Measurements from ENCODE around the gene LUZP1.

- no peak for TF ChIP-seq POLR2AphosphoS5 (IDR thresholded peaks at IDR 0.05; ENCODE audit: low read depth, low read length)
- no peak for TF ChIP-seq POLR2A (IDR thresholded peaks at IDR 0.05; ENCODE audit: low read depth, low read length)
These were observed 20.6 kb downstream of the LUZP1 start for GRCh38 chr1:23148084-23148483.

Data from GM12892 (cell line).